Common myeloid progenitor, CD34-positive (primary cell): Measurements from ENCODE around the gene MT1A.
"Not testable (repeated sequence)": the region's sequence is repeated elsewhere in the genome, so short reads cannot be mapped to it uniquely, and the experiment has no call there.

Experiments used
- CTCF ChIA-PET: fragments of 350-600 bp; sonication (Branson Sonifier 250); formaldehyde crosslinking; loops from one replicate; lab custom pipeline; 2021; ENCODE audit warnings: antibody characterized with exemption; lab: Charles Lee
- POLR2A ChIA-PET: fragments of 350-600 bp; sonication (Branson Sonifier 250); formaldehyde crosslinking; loops from one replicate; lab custom pipeline; 2021; ENCODE audit warnings: antibody characterized with exemption; lab: Charles Lee
- DNase-seq, 3 donors: peaks; one replicate each; pipeline versions ENCODE4 v3.0.0 to v3.0.0-alpha.2; 2013
- H3K27ac ChIP-seq, 2 experiments: 1 replicate in 1 of 2; 2 replicates in 1 of 2; pipeline ENCODE4 v1.7.0; 2013; ENCODE audit warnings: inconsistent platforms in 2 of 2, low read length in 2 of 2, mild to moderate bottlenecking in 2 of 2, low read depth in 1 of 2, moderate library complexity in 1 of 2; ENCODE audit not compliant: severe bottlenecking in 2 of 2, insufficient read depth in 1 of 2, poor library complexity in 1 of 2
- H3K27me3 ChIP-seq, 5 experiments: replicated peaks in 2 of 5; 1 replicate in 3 of 5; 2 replicates in 2 of 5; pipeline versions ENCODE4 v1.6.1 to v1.7.0; 2013; ENCODE audit warnings: low read length in 4 of 5, mild to moderate bottlenecking in 2 of 5, moderate library complexity in 2 of 5, inconsistent platforms in 1 of 5; ENCODE audit not compliant: insufficient read depth in 5 of 5, control insufficient read depth in 4 of 5
- H3K36me3 ChIP-seq, 4 experiments: 1 replicate in 2 of 4; 2 replicates in 2 of 4; pipeline versions ENCODE4 v1.6.1 to v1.7.0; 2013; ENCODE audit warnings: low read length in 3 of 4, control low read depth in 1 of 4, mild to moderate bottlenecking in 1 of 4; ENCODE audit not compliant: control insufficient read depth in 4 of 4, insufficient read depth in 4 of 4
- H3K4me1 ChIP-seq, 4 experiments: 1 replicate in 3 of 4; 2 replicates in 1 of 4; pipeline versions ENCODE4 v1.6.1 to v1.7.1; 2013; ENCODE audit warnings: low read length in 3 of 4, mild to moderate bottlenecking in 3 of 4, control low read depth in 1 of 4, inconsistent platforms in 1 of 4, moderate library complexity in 1 of 4; ENCODE audit not compliant: control insufficient read depth in 4 of 4, insufficient read depth in 4 of 4; ENCODE audit errors: control extremely low read depth in 1 of 4
- H3K4me3 ChIP-seq, 7 experiments: 1 replicate in 4 of 7; 2 replicates in 3 of 7; pipeline versions ENCODE4 v1.5.1 to v1.7.0; 2013; ENCODE audit warnings: mild to moderate bottlenecking in 7 of 7, low read length in 6 of 7, moderate library complexity in 6 of 7, inconsistent platforms in 2 of 7, low read depth in 2 of 7, control low read depth in 1 of 7; ENCODE audit not compliant: insufficient read depth in 4 of 7, control insufficient read depth in 1 of 7; ENCODE audit errors: extremely low read depth in 1 of 7
- H3K9me3 ChIP-seq, 5 experiments: 1 replicate in 4 of 5; 2 replicates in 1 of 5; pipeline versions ENCODE4 v1.6.1 to v1.7.1; 2013; ENCODE audit warnings: low read length in 4 of 5, mild to moderate bottlenecking in 2 of 5, inconsistent platforms in 1 of 5, low read depth in 1 of 5, moderate library complexity in 1 of 5; ENCODE audit not compliant: control insufficient read depth in 4 of 5, insufficient read depth in 2 of 5; ENCODE audit errors: control extremely low read depth in 1 of 5
- WGBS: methylation state at CpG from one replicate; pipeline ENCODE4 v1.1.5; 2013; ENCODE audit not compliant: insufficient coverage; 5-methylcytosine and 5-hydroxymethylcytosine counted together

MT1A gene

GRCh38 chr16:56662357-56663354 is 24.2 kb downstream of the MT1A start:
- peak in 2 of 3 donors; percentile 33 to 43 for DNase-seq
- Histone ChIP-seq H3K36me3 (no peaks in the 10 kb centered on the region), H3K27me3 (peaks cover 13 to 97% (median 48%) of the 10 kb centered on the region in 5 experiments), H3K27ac (no peak overlapping the region), H3K4me1 (peaks cover 0 to 23% (median 12%) of the 10 kb centered on the region in 4 experiments), H3K4me3 (peak overlapping the region in 2 of 7 experiments; percentile 25 to 38), H3K9me3 (no peaks in the 10 kb centered on the region)
- POLR2A ChIA-PET = no interaction called here
- CTCF ChIA-PET = interaction anchor here (0.7 kb wide), 1 partner anchor 14 kb away, joined by 3 read pairs; no protein-coding TSS in a partner anchor
- WGBS = 21% methylated on average over 30 of the region's 48 CpGs

- CTCF ChIA-PET = no interaction called here
- no peak for DNase-seq
- H3K4me3 ChIP-seq = no peak overlapping the region
- no peak overlapping the region for H3K27ac ChIP-seq
- no peaks in the 10 kb centered on the region for H3K9me3 ChIP-seq
- H3K27me3 ChIP-seq = peaks cover 13 to 99% (median 62%) of the 10 kb centered on the region in 5 experiments
- no peaks in the 10 kb centered on the region for H3K36me3 ChIP-seq
- WGBS = no CpG with 5 or more reads among the region's 1 CpG
- POLR2A ChIA-PET = interaction anchor here (0.6 kb wide), 1 partner anchor 91 kb away, joined by 3 read pairs; no protein-coding TSS in a partner anchor
- H3K4me1 ChIP-seq = peaks cover 0 to 21% (median 10%) of the 10 kb centered on the region in 4 experiments
These were observed 26.0 kb downstream of the MT1A start for GRCh38 chr16:56664506-56664905.

GRCh38 chr16:56665286-56666261 is 27.1 kb downstream of the MT1A start:
- peaks cover 0 to 26% (median 10%) of the 10 kb centered on the region in 4 experiments for H3K4me1 ChIP-seq
- H3K27ac ChIP-seq, H3K36me3 ChIP-seq, H3K4me3 ChIP-seq, H3K9me3 ChIP-seq, POLR2A ChIA-PET, DNase-seq, CTCF ChIA-PET: not testable (repeated sequence)
- H3K27me3 ChIP-seq = peaks cover 14 to 100% (median 69%) of the 10 kb centered on the region in 5 experiments
- WGBS = 100% methylated on average over 2 of the region's 8 CpGs

GRCh38 chr16:56667581-56668571 is 29.4 kb downstream of the MT1A start, which contains the start of gene MT1G:
TSS of gene MT1G (minus strand) at chr16:56668065. CDS start at chr16:56667993, 72 bp downstream.
- DNase-seq = peak in 2 of 3 donors; percentile 51 to 60
- Histone ChIP-seq H3K36me3 (no peaks in the 10 kb centered on the region), H3K4me1 (peaks cover 0 to 20% (median 7%) of the 10 kb centered on the region in 4 experiments), H3K9me3 (no peaks in the 10 kb centered on the region), H3K27me3 (peaks cover 16 to 100% (median 55%) of the 10 kb centered on the region in 5 experiments), H3K27ac (no peak within 1 kb of the TSS), H3K4me3 (peak within 1 kb of the TSS in 3 of 7 experiments; percentile 23 to 32 (median 28))
- CTCF ChIA-PET = interaction anchor here (1.1 to 7.2 kb wide), 3 partner anchors 15 to 96 kb away, joined by 3 to 42 read pairs (median 6); partner anchors contain the start of gene MT1X
- 10% methylated on average over 34 of the region's 46 CpGs for WGBS
- POLR2A ChIA-PET = no interaction called here

GRCh38 chr16:56669005-56669839 is 30.8 kb downstream of the MT1A start, which contains the start of gene MT1H:
TSS of gene MT1H (plus strand) at chr16:56669814. CDS start at chr16:56669885, 71 bp downstream.
- Histone ChIP-seq H3K4me3 (peak within 1 kb of the TSS in 1 of 7 experiments; percentile 4), H3K36me3 (no peaks in the 10 kb centered on the region), H3K9me3 (no peaks in the 10 kb centered on the region), H3K4me1 (peaks cover 0 to 18% (median 5%) of the 10 kb centered on the region in 4 experiments), H3K27me3 (peaks cover 13 to 96% (median 52%) of the 10 kb centered on the region in 5 experiments), H3K27ac (no peak within 1 kb of the TSS)
- WGBS = 13% methylated on average over 36 of the region's 38 CpGs
- POLR2A ChIA-PET = no interaction called here
- CTCF ChIA-PET = interaction anchor here (0.6 to 7.2 kb wide), 3 partner anchors 13 to 33 kb away, joined by 3 to 42 read pairs (median 6); partner anchors contain the start of gene MT1X
- DNase-seq = peak in 1 of 3 donors; percentile 19
